ENCODE data around the gene SGK2.

The SGK2 gene

GRCh38 chr20:43631598-43631997, 72.8 kb downstream of the SGK2 start:
- no peak for DNase-seq
